GM12801 (cell line): Measurements from ENCODE around the gene SNTG2.

Experiments
- TF ChIP-seq, protein P1 (sequence below): IDR thresholded peaks from one replicate; pipeline ENCODE4 v1.5.1; 2011; ENCODE audit warnings: control low read depth; ENCODE audit not compliant: insufficient read length; ENCODE audit errors: extremely low read depth

The SNTG2 gene

GRCh38 chr2:950080-950966 lies at the start of gene SNTG2:
SNTG2 (plus strand) TSS chr2:950849; CDS start chr2:950997, 148 bp downstream.
- TF ChIP-seq, protein P1, sequence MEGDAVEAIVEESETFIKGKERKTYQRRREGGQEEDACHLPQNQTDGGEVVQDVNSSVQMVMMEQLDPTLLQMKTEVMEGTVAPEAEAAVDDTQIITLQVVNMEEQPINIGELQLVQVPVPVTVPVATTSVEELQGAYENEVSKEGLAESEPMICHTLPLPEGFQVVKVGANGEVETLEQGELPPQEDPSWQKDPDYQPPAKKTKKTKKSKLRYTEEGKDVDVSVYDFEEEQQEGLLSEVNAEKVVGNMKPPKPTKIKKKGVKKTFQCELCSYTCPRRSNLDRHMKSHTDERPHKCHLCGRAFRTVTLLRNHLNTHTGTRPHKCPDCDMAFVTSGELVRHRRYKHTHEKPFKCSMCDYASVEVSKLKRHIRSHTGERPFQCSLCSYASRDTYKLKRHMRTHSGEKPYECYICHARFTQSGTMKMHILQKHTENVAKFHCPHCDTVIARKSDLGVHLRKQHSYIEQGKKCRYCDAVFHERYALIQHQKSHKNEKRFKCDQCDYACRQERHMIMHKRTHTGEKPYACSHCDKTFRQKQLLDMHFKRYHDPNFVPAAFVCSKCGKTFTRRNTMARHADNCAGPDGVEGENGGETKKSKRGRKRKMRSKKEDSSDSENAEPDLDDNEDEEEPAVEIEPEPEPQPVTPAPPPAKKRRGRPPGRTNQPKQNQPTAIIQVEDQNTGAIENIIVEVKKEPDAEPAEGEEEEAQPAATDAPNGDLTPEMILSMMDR: no peak

DNA sequence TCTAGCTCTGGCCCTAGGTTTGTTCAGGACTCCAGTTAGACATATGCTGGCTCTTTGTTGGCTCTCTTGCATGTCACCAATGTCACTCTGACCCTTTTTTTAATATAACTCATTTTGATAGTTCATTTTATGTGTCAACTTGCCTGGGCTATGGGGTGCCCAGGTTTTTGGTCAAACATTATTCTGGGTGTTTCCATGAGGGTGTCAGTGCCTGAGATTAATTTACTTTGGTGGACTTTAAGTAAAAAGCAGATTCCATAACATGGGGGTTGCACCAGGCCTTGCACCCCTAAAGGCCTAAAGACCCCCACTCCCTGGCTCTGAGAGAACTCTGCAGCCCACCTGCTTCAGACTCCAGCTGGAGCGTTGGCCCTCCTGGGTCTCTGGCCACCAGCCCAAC lies 48.1 kb upstream of the SNTG2 start:
- TF ChIP-seq, protein P1: no peak

- TF ChIP-seq, protein P1: no peak
Measured at GRCh38 chr2:903223-903900, 47.3 kb upstream of the SNTG2 start.

GRCh38 chr2:904246-905024 lies 46.2 kb upstream of the SNTG2 start:
- TF ChIP-seq, protein P1: no peak

GRCh38 chr2:905091-905832 lies 45.4 kb upstream of the SNTG2 start:
- TF ChIP-seq, protein P1: no peak

GRCh38 chr2:905833-906140 lies 44.9 kb upstream of the SNTG2 start:
- TF ChIP-seq, protein P1: no peak
